SU-DHL-6 (cell line): Measurements from ENCODE around the gene LHFPL6.

Source experiments
- H2AFZ ChIP-seq: fragments of 200-600 bp; sonication (generic); 2 replicates; pipeline ENCODE4 v1.6.1; 2014; ENCODE audit warnings: low read depth, mild to moderate bottlenecking, moderate library complexity, mixed read lengths, antibody characterized with exemption, low read length; ENCODE audit not compliant: severe bottlenecking
- H3F3A ChIP-seq: fragments of 200-600 bp; shearing (Covaris generic); 2 replicates; pipeline ENCODE4 v1.6.0; 2016; ENCODE audit warnings: antibody characterized with exemption, mild to moderate bottlenecking; ENCODE audit not compliant: insufficient read depth
- H3K27ac ChIP-seq: fragments of 200-600 bp; sonication (generic); 2 replicates; pipeline ENCODE4 v1.5.1; 2016; ENCODE audit warnings: low read depth, mild to moderate bottlenecking, low read length, moderate library complexity, mixed read lengths
- H3K27me3 ChIP-seq: fragments of 200-600 bp; sonication (generic), shearing (Covaris generic); 2 replicates; pipeline ENCODE4 v1.6.0; 2014; ENCODE audit warnings: mild to moderate bottlenecking, low read length
- H3K36me3 ChIP-seq: fragments of 200-600 bp; sonication (generic); 2 replicates; pipeline ENCODE4 v1.6.1; 2014; ENCODE audit warnings: mild to moderate bottlenecking, low read length, mixed read lengths
- H3K4me2 ChIP-seq: fragments of 300-600, 200-600 bp; shearing (Covaris generic), sonication (generic); 2 replicates; pipeline ENCODE4 v1.6.0; 2014; ENCODE audit warnings: low read length, low read depth, mild to moderate bottlenecking; ENCODE audit not compliant: poor library complexity, severe bottlenecking
- H3K4me3 ChIP-seq: fragments of 200-600 bp; sonication (generic); 2 replicates; pipeline ENCODE4 v1.5.1; 2014; ENCODE audit warnings: antibody characterized with exemption, low read length, mild to moderate bottlenecking, mixed read lengths; ENCODE audit not compliant: insufficient read depth, poor library complexity, severe bottlenecking
- H3K79me2 ChIP-seq: fragments of 200-600 bp; sonication (generic); 2 replicates; pipeline ENCODE4 v1.6.1; 2014; ENCODE audit warnings: mild to moderate bottlenecking, low read length, moderate library complexity; ENCODE audit not compliant: insufficient read depth
- H3K9ac ChIP-seq: fragments of 200-600 bp; sonication (generic); 2 replicates; pipeline ENCODE4 v1.7.0; 2014; ENCODE audit warnings: mild to moderate bottlenecking, low read length
- H3K9me2 ChIP-seq: fragments of 200-600 bp; sonication (generic); replicated peaks from 2 replicates; pipeline ENCODE4 v1.6.1; 2014; ENCODE audit warnings: low read length; ENCODE audit not compliant: insufficient read depth
- H3K9me3 ChIP-seq: fragments of 200-600 bp; sonication (generic); 2 replicates; pipeline ENCODE4 v1.6.1; 2014; ENCODE audit warnings: low read length, mixed read lengths; ENCODE audit not compliant: insufficient read depth
- H4K20me1 ChIP-seq: fragments of 200-600 bp; sonication (generic); 2 replicates; pipeline ENCODE4 v1.6.1; 2014; ENCODE audit warnings: low read depth, mild to moderate bottlenecking, antibody characterized with exemption, low read length, moderate library complexity, mixed read lengths
- CTCF ChIP-seq: fragments of 200-600 bp; sonication (generic); IDR thresholded peaks from one replicate; pipeline ENCODE4 v1.5.1; 2017; ENCODE audit warnings: antibody characterized with exemption, mild to moderate bottlenecking, low read length, moderate library complexity; ENCODE audit not compliant: insufficient read depth, poor library complexity, severe bottlenecking
- EZH2phosphoT487 ChIP-seq: fragments of 200-600 bp; sonication (generic), shearing (Covaris generic); conservative IDR thresholded peaks from 2 replicates; pipeline ENCODE4 v1.6.1; 2018; ENCODE audit warnings: mild to moderate bottlenecking, antibody characterized with exemption, low read length, moderate library complexity, mixed read lengths

The LHFPL6 gene

DNA sequence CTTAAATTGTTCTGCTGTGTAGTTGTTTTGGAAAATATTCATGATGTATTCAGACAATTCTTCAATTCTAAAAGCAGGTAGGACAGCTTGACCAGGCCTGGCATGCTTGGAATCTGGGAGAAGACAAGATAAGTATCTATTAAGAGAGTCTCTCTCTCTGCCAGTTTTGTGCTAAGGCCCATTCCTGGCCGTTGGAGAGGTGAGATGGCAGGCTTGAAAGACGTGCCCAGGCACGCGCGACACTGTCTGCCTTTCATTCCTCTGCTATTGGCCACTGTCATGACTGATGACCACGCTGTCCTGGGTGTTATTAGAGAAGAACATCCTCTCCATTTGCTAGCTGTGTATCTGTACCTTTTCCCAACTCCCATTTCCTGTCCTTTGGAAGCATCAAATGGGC, 90.3 kb downstream of the LHFPL6 start:
- Histone ChIP-seq H3K4me3 (no peak overlapping the region), H3K9ac (no peak overlapping the region), H3K27ac (no peak overlapping the region)

GRCh38 chr13:39510316-39510695, 92.7 kb downstream of the LHFPL6 start:
- TF ChIP-seq CTCF (no peak), EZH2phosphoT487 (no peak)
- no peak overlapping the region for H3K4me3 ChIP-seq
- no peaks in the 10 kb centered on the region for H3K79me2 ChIP-seq
- no peaks in the 10 kb centered on the region for H3F3A ChIP-seq
- H3K9ac ChIP-seq: no peak overlapping the region
- no peaks in the 10 kb centered on the region for H3K9me2 ChIP-seq
- no peak overlapping the region for H2AFZ ChIP-seq
- no peaks in the 10 kb centered on the region for H3K36me3 ChIP-seq
- no peak overlapping the region for H3K4me2 ChIP-seq
- H4K20me1 ChIP-seq: no peaks in the 10 kb centered on the region
- no peaks in the 10 kb centered on the region for H3K9me3 ChIP-seq
- H3K27ac ChIP-seq: no peak overlapping the region
- no peaks in the 10 kb centered on the region for H3K27me3 ChIP-seq

More for the DNA sequence above, 90.3 kb downstream of the LHFPL6 start:
- TF ChIP-seq EZH2phosphoT487 (no peak), CTCF (no peak)
- H4K20me1 ChIP-seq: no peaks in the 10 kb centered on the region
- no peak overlapping the region for H2AFZ ChIP-seq
- no peaks in the 10 kb centered on the region for H3F3A ChIP-seq
- no peaks in the 10 kb centered on the region for H3K9me3 ChIP-seq
- H3K9me2 ChIP-seq: no peaks in the 10 kb centered on the region
- H3K79me2 ChIP-seq: no peaks in the 10 kb centered on the region
- no peaks in the 10 kb centered on the region for H3K36me3 ChIP-seq
- H3K4me2 ChIP-seq: no peak overlapping the region
- no peaks in the 10 kb centered on the region for H3K27me3 ChIP-seq

DNA sequence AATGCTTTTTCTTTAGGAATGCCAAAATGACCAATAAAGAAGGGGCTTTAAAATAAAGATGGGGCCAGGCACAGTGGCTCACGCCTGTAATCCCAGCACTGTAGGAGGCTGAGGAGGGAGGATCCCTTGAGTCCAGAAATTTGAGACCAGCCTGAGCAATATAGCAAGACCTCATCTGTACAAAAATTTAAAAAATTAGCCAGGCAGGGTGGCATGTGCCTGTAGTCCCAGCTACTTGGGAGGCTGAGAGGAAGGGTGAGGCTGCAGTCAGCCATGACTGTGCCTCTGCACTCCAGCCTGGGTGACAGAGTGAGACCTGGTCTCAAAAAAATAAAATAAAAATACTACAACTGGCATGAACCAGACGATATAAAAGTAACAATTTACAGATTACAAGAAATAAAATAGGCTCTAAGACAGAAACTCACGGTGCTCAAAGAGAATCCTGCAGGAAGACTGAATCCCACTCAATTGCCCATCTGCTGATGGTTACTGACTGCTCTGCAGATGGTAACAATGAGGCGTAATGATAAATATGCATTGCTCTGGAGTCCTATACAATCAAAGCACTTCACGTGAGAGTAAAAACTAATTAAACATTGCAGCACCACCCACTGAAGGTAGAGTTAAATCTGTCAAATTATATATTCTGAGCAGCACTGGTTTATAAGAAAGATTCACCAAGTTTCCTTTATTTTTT, 93.2 kb downstream of the LHFPL6 start:
- Histone ChIP-seq H2AFZ (no peak overlapping the region), H3K9me2 (no peaks in the 10 kb centered on the region), H3K36me3 (no peaks in the 10 kb centered on the region), H3K9me3 (no peaks in the 10 kb centered on the region), H4K20me1 (no peaks in the 10 kb centered on the region), H3F3A (no peaks in the 10 kb centered on the region), H3K27me3 (no peaks in the 10 kb centered on the region), H3K4me3 (no peak overlapping the region), H3K4me2 (no peak overlapping the region), H3K9ac (no peak overlapping the region), H3K79me2 (no peaks in the 10 kb centered on the region), H3K27ac (no peak overlapping the region)
- TF ChIP-seq EZH2phosphoT487: no peak
- no peak for TF ChIP-seq CTCF
